ENCODE data around the gene MAB21L1.

Gene MAB21L1

DNA sequence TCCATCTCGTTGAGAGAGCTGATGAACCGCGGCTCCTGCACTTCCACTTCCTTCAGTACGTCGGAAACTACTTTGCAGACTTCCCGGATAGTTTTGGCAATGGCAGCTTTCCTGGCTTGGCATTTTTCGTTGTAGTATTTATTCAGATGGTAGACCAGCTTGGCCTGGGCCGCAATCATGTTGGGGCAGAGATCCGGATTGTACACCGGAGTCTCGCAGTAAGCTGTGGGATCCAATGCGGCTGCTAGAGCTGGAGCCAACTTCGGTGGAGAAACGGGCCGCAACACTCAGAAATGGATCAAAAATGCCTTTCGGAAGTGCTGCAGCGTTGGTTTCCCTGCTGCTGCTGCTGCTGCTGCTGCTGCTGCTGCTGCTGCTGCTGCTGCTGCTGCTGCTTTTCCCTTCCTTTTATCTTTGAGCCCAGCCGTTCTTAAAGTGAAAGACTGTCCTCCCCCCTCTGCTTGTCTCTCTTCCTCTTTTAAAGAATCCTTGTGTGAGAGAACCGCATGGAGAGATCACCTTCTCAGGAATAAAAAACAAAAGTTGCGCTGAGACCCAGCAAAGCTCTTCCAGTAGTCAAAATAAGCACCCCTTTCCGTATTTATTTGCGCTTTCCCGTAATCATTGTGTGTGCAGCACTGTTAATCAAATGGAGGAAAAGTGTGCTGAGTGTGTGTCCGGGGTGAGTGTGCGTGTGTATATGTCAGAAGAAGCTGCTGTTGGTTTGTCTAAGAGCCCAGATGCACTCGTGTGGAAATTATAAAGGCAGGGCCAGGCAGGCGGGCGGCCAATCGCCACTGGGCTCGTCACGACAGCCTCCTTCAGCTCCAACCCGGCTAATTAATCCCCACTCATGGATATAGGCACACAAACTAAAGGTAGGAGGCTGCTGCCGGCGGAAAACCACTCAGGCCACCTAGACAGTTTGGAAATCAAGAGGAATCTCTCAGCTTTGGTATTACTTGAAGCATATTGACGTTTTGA lies at the start of gene MAB21L1:
TSS of gene MAB21L1 (minus strand) at position 730 of the 984 bp plus-strand sequence. CDS start at position 179, 551 bp downstream.
- peak in 6 of 14 donors; percentile 21 to 98 (median 35) for DNase-seq

DNA sequence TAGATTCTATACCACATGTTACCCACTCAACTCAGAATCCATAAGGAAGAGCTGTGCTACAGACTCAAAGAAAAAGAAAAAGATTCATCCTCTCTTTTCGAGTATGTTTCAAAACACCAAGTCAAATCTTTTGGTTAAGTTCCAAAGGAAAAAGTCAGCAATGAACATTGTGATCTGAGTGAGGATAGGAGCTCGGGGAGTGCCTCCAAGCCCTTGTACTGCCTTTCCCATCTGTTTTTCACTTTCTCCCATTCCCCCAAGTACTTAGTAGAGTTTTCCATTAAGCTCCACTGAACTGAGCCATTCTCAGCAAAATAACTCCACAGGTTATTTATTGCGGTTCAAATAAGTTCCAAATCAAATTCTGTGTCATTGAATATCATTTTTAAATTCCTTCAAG lies 47.7 kb upstream of the MAB21L1 start:
- DNase-seq, result no peak

DNA sequence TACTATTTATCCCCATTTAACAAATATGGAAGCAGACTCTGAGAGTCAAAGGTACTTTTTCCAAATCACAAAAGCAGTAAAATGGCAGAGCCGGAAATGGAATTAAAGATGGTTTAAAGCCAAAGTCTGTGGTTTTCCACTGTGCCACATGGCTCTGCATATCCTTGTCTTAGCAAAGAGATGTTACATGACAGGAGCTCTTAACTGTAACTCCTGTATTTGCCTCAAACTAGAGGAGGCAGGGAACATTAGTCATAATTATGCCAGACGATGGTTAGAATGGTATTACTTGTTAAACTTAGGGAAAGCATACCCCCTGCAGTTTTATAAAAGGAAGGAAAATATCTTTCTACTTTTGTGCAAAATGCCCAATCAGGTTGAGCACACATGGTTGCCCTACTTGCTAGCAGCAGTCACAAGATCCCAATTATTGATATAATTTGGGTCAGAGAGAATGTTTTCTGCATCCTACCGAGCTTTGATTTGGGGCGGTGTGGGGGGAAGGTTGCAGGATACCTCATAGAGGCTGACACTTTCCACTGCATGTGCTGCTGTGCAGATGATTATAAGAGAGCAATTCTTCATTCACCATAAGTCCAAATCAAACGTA lies 42.0 kb upstream of the MAB21L1 start:
- peak in 1 of 14 donors; percentile 13 for DNase-seq

DNA sequence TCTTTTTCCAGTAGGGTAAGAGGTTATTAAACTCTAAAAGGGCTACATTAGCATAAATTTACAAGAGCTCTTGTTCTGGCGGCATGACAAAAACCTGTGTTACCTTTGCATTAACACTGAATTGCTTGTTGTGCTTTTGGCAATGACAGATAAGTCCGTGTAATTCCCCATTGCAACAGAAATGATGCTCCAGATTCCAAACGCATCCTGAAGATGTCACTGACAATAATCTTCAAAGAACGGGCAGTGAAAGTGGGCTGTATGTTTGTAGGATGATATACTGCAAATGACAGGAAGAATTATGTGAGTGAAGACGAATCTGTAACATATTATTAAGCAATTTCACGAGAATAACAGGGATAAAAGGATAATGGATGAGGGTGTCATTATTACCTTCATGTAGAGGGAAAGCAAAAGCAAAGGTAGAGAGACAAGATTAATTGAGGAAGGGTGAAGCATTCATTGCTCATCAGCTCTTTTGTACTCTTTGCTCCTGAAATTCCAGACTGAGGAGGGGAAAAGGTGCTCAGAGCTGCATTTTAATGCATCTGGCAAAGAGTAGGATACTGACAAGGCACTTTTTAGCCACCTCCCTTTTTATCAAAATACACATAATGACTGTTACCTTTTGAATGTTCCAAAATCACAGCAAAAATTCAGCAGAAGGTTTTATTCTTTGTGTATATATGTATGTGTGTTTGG lies 38.5 kb upstream of the MAB21L1 start:
- DNase-seq, result peak in 1 of 14 donors; percentile 62

DNA sequence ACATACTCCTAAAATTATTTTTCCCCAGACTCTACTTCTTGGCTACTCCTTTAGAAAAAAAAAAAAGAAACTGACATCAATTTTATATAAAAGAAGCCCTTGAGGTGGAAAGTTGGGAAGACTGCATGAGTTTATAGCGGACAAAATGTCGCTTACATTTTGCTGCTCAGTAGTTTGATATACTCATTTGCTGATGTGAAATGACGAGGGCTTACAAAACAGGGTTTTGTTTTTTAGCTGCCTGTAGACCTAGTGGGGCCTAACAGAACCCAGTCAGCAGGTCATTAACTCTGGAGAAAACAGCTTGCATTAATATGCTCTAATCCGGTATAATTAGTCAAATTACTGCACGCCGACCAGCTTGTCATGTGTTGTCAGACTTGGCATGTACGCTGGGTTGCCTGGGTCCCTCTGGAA lies 37.6 kb upstream of the MAB21L1 start:
- peak in 1 of 14 donors; percentile 67 for DNase-seq

DNA sequence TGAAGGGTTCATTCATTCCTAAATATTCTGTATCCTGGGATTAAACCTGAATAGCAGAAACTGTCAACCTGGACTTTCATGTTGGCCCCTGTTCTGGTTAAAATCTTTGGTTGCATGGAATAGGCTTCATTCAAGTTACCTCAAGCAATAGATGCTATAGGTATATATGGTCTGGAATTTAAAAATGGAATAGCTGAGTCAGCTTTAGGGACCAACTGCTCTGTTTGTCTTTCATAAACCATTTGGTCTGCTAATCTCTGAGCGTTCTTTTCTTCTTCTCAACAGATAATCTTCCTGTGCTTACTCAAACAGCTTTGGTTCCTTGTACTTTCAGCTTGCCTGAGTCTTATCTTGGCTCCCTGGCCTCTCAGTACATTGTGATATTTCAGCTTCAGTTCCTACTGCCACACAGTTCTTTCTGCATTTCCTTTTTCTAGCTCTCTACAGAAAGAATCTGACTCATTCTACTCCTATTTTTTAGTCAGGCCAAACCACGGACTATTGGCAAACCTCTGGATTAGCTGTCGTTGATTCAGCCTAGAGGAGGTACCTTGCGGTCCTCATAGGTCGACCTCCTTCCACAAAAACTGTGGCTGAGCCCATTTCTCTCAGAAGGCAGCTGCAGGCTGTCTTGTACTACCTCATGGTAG lies 35.9 kb upstream of the MAB21L1 start:
- DNase-seq, result no peak

DNA sequence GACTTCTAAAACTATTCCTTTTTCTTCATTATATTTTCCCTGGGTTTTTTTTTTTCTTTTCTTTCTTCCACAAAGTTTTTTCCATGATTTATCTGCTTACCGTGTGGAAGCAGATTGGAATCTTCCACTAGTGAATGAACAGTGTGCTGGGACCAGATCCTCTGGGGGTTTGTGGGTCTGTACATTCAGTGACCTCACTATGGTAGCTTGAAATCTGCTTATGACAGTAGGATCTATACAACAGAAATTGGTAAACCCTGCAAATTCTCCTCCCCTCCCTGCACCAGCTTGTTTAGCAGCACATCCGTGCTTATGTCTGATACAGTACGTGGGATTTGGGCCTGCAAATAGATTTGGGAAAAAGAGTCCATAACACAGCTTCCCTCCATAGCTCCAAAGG lies 26.0 kb upstream of the MAB21L1 start:
- peak in 1 of 14 donors; percentile 45 for DNase-seq

DNA sequence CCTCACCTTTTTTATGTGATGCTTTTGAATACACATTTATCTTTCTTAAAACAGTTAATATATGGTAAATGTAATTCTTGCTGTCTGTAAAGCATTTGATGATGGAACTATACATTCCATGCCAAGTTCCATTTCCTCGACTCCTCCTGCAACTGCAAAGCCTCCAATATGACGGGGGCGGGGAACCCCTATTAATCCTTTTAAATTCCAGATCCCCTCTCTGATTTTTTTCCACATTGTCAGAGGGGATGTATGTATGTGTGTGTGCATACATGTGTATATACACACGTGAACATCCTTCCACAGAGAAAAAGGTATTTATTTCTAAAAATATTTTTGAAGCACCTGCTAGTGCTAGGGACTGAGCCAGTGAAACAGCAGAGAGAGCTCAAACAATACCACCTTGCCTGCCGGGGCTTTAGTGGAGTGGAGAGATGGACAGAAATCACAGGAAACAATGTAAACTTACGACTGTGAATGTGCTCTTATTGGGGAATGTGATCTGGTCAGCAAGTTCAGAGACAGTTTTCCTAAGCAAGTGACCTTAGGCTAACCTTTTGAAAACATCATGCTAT lies 25.3 kb upstream of the MAB21L1 start:
- peak in 1 of 14 donors; percentile 85 for DNase-seq

DNA sequence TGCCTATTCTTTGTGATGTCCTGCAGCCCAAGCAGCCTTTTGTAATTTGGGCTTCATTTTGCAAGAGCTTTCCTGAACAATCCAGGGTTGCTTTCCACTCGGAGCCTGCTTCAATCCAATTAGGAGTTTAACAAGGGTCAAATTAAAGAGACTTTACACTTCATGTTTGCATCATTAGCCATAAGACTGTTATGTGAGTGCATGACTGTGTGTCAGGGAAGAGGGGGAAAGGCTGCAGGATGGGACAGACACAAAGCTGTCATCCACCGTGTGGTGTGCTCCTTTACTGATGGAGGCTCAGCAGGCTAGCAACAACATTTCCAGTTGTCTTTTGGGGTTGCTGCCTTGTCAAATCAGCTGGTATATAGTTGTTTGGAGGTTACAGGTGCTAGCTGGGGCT lies 23.7 kb upstream of the MAB21L1 start:
- DNase-seq, result peak in 1 of 14 donors; percentile 75

DNA sequence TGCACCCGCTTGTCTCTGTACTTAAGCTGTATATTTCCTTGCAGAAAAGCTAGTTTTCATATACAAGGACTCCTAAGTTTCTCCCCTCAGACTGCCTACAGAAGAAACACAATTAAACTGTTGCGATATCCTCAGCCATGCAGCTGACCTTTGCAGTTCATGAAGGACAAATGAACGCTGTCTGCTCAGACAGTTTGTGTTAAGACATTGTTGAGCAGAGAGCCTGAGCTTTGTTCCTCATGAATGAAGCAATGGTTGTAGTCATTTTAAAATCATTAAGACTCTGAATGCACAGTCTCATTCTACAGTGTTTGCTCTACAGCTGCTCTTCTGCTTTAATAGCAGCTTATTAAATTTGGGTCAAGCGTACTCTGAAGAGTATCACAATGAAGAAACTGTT lies 23.2 kb upstream of the MAB21L1 start:
- DNase-seq, result peak in 1 of 14 donors; percentile 75

DNA sequence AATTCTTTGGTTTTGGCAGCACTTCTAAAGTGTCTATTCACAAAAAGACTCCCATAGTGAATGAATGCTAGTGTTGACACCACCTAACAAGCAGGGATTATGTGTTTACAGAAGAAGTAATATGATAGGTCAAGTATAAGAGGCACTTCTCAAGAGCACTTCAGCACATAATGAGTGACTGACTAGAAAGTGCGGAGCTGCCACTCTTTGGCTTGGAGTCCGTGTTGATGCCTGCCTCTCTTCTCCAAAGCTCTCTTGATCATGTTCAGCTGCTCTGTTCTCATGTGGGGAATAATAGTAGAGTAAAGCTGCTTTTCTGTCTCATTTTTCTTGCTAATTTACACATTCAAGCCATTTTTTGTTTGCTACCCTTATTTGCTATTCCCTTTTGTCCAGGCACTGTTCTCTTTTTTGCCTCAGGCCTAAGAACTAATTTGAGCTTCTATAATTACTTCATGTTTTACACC lies 22.7 kb upstream of the MAB21L1 start:
- DNase-seq, result peak in 1 of 14 donors; percentile 77

DNA sequence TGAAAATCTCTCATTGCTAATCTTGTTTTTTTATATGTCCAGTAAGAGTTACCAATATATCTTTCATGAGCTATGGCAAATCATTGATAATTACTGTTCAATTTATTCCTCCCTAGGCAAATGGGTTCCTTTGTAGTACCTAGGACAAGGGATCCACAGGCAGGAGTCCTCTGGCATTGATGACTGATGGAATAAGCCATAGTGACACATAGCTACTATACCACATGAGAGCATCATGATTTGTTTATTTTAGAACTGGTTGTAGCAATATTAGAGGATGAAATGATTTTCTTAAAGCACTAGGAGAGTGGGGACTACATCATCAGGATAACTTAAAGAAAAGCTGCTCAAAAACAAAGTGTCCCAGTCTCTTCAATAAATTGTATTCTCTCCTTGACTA lies 21.7 kb upstream of the MAB21L1 start:
- peak in 1 of 14 donors; percentile 30 for DNase-seq

DNA sequence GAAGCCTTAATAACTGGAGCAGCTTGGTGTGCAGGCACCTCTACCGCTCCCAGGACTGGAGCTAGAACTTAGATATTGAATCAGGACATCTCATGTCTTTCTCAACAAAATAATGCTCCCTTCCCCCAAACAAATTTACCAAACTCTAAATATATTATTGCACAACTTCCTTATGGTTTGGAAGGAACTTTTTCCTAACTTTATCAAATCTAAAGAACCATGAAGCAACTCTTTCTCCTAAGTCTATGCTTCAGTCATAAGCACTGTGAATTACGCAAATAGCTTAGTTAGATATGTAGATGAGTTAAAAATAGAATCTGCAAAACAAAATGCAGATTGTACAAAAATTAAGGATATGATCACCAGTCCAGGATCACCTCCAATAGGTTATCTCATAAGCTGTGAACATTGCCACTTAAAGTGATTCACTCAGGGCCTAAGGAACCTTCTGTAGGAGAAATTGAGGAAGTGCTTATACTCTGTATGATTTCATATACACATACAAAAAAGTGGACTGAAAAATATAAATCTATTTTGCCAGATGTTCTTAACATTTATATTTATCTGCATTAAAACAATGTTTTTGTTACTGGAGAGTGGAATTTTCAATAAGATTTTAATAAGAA lies 20.4 kb upstream of the MAB21L1 start:
- DNase-seq, result no peak

DNA sequence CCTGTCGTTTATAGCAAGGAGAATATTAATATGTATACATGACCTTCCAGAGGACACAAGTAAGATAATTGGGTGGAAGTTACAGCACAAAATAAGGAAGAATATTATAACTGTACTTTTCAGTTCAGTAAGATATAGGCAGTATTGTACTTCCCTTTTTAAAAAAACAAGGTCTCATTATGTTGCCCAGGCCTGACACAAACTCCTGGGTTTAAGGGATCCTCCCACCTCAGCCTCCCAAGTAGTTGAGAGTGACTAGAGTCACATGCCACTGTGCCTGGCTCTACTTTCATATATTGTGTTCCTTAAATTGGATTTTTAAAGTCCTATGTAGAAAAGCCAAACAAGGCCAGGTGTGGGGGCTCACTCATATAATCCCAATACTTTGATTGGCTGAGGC lies 19.5 kb upstream of the MAB21L1 start:
- DNase-seq, result no peak

DNA sequence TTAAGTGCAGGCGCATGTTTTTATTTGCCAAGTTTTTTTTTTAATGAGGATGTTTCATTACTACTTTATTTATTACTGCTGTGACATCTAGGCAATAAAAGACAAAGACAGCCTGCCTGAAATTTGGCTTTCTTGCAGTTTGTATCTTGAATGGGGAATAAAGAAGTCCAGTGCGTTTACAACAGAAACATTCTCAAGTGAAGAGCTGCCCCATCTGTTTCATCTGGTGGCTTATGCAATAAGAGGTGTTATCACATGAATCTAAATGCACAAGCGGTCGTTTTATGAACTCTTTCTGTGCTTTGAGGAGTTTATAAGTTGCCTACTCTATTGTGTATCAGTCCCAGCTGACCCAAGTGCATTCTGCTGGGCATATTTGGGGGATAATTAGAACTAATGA lies 12.6 kb upstream of the MAB21L1 start:
- DNase-seq, result no peak

DNA sequence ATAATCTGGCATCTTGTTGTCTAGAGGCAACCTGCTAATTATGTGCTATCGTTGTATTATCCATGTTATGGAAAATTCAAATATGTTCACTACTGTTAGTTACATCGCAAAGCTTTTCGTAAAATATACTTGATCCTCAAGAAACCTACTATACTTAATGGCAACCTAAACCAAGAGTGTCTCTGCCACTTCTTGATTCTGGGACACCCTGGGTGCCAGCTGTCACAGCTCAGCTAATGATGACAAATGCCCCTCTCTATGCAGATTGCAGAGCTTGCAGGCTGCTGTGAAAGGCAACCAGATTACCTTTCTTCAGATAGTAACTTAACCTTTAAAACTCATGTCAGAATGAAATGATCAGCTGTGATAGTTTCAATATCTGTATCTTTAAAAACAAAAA lies 8.9 kb upstream of the MAB21L1 start:
- DNase-seq, result peak in 1 of 14 donors; percentile 78

DNA sequence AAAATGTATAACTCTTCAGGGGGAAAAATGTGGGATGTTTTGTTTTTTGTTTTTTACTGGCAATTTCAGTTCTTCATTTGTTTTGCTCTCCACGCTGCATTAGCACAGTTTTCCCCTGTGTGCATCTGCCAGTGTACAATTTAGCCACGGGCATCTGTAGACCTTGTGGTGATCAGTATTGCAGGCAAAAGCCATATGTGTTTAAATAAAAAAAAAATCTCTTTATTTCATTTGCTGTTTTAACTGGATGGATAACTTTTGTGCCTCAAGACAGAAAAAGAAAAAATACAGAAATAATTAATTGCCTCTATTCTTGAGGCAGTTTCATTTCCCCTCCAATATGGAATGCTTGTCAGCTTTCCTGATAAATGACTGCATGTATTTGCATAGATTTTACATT lies 7.9 kb upstream of the MAB21L1 start:
- peak in 1 of 14 donors; percentile 50 for DNase-seq

DNA sequence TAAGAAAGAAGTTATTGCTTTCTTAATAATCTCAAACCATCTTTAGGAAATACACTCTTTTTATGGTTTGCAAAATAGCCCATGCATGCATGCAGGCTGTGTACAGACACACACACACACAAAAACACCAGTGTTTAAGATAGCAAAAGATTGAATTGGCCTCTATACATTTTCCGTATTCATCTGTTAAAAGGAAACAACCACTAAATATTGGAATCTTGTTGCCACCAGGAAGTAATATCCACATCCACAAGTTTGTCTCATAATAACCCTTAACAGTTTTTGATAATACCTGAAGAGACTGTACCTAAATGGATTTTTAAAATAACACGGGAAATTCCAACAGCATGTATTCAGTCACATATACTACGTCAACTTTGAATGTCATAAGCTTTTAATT lies 7.3 kb upstream of the MAB21L1 start:
- DNase-seq, result peak in 1 of 14 donors; percentile 13

DNA sequence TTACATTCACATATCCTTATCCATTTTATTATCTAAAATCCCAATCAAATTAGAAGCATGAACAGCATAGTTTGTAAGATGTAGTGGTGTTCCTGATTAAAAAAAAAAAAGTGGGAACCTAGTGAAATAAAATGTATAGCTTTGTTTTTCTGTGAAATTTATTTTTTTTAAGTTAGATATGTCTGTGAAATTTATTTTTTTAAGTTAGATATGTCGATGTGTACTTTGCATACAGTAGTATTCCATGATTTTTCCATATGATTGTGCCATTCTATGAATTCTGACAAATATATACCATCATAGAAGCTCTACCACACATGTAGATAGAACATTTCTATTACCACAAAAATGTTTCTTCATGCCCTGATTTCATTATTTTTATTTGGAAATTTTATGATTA lies 6.0 kb upstream of the MAB21L1 start:
- no peak for DNase-seq

DNA sequence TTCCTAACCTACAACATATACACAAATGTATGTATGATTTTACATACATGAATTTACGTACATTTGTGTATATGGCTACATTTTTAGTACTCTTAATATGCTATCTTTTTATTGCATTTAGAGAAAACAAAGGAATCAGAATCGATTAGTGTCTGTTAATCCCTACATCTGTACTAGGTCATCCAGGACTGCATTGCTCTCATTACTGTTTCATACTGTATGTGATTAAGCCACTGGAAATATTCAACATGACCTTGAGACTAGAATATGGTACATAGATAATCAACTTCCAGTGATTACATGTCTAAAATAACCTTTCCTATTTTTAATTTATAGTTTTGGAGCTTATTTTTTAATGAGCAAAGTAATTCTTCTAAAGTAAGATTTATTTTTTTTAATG lies 5.3 kb upstream of the MAB21L1 start:
- peak in 1 of 14 donors; percentile 17 for DNase-seq

DNA sequence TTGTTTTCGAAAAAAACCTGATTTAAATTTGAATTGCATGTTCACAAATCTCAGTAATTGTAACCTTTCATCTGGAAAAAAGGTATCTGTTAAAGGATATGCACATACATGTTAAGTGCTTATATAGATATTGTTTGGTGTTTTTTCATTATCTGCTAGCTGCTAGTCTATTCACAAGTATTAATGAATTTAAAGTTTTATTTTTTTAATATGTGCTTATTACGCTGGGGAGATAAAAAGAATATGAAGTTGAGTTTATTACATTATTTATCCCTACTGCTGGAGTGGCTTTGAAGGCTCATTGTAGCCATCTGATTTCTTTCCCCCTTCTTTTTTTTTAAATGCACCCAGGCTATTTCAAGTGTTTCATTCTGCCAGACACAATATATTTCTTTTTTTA lies 3.9 kb upstream of the MAB21L1 start:
- DNase-seq, result peak in 1 of 14 donors; percentile 41

All from C1 segment of cervical spinal cord (tissue), 14 donors.